Stimulated activated CD4-positive, alpha-beta T cell treated with anti-CD3 and anti-CD28 coated beads, TNF-alpha, amount 100 ng/mL, for 24 hours (primary cell): ENCODE results near the gene CACNA1B.

Experiments used
- DNase-seq, 3 experiments: peaks; one replicate each; pipeline ENCODE4 v3.0.0-alpha.2; 2020; ENCODE audit warnings: low read depth in 3 of 3

Gene CACNA1B

DNA sequence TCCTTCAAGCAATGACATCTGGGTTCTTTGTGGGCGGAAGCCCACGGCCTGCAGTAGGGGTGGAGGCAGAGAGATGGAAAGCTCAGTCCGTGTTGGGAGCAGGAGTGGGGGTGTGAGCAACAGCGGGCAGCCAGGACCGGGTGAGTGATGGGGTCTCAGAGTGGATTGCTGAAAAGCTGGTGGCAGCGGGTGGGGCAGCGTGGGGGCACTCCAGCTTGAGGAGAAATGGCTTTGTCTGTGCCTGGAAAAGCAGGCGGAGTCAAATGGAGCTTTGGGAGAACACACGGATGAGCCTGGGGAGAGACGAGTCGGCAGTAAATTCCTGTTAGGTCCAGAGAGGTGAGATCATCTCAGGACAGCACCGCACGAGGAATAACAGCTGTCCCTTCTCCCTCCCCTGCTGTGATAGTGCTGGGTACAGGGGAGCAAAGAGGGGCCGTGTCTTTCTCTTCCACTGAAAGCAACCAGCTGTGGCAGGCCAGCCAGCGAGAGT lies 42.1 kb downstream of the CACNA1B start:
- DNase-seq: no peak

DNA sequence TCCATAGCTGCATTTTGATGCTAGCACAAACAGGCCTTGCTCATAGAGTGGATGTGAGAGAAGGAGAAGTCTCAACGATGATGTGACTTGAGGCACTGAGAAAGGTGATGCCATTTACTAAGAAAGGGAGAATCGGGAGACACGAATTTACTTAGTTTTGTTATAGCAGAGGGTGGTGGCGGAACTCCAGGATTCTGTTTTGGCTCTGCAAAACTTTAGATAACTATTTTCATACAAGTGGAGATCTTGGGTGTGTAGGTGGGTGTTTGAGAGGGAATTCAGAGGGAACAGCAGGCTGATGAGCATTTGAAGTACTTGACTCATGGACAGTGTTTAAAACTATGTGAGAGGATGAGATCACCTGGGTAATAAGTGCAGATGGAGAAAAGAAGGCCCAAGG lies 43.2 kb downstream of the CACNA1B start:
- no peak for DNase-seq

DNA sequence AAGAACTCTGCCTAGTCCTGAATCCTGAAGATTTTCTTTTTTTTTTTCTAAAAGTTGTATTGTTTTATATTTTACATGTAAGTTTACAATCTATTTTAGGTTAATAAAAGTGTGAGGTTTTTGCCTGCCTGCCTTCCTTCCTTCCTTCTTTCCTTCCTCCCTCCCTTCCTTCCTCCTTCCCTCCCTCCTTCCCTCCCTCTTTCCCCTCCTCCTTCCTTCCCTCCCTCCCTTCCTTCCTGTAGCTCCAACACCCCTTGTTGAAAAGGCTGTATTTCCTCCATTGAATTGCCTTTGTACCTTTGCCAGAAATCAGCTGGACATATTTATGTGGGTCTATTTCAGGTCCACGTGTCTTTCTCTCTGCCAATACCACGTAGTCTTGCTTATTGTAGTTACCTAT lies 46.6 kb downstream of the CACNA1B start:
- no peak for DNase-seq

DNA sequence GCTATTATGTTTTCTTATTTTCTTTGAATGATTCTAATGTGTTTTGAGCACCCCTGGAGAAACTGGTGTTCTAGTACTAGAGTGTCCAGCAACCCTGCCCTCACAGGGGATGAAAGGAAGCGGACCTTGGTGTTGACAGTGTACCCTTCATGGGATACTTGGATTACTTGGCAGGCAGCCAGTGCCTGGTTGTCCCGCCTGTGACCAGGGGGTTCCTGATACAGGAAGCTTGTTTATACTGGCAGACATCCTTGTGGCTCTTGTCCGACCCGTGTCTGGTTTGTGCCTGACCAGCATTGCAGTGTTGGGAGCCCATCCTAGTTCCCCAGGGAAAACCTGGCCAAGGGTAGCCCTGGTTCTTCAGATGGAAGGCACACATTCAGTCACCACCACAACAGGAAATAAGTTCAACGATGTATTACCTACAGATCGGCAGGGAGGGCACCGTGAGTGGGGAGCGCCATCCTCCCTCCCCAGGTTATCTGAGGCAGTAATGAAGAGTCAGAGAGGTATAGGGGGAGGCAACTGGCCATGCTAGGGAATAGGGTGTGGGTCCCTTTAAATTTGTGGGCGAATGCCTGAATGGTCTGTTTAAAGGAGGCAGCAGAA lies 47.3 kb downstream of the CACNA1B start:
- no peak for DNase-seq

DNA sequence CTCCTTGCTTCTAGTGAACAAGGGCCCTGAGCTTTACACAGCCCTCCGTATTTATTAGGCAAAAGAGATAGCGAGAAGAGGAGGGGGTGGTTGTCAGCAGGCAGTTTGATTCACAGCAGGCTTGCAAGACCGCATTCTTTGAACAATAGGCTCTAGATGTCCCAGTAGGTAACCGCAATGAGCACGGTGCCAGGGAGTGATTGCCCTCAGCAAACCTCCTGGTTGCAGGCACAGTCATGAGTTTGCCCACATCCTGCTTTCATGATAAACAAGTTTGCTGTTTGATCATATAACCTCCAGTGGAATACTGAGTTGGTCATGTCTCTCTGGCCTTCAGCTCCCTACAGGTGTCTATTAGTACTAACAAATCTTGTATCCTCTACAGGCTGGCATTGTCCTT lies 66.1 kb downstream of the CACNA1B start:
- no peak for DNase-seq

DNA sequence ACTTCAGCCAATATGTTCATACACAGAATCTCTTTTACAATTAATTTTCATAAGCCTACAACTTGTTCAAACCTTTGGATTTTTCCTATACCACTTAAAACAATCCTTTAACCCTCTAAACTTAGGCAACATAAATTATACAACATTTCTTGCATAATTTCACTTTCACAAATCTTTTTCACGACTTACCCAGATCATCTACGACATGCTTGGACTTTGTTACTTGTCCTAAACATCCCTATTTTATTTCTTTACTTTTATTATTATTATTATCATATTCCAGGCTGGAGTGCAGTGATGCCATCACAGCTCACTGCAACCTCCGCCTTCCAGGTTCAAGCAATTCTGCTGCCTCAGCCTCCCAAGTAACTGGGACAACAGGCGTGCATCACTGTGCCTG lies 68.0 kb downstream of the CACNA1B start:
- DNase-seq: no peak

DNA sequence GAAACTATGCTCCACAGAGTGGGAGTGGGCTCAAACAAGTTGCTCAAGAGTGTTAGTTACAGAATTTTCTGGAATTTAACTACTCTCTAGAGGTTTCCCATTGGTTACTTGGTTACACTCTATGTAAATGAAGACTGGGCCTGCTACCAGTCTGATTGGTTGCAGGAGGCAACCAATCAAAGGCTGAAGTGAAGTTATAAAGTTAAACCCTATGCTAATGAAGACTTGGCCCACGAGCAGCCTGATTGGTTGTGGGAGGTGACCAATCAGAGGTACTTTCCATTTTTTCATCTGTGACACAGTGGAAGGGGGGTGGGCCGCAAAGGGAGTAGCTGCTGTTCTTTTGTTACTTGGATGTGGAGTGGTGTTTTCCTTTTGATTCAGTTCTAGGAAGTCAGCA lies 69.4 kb downstream of the CACNA1B start:
- DNase-seq: no peak

DNA sequence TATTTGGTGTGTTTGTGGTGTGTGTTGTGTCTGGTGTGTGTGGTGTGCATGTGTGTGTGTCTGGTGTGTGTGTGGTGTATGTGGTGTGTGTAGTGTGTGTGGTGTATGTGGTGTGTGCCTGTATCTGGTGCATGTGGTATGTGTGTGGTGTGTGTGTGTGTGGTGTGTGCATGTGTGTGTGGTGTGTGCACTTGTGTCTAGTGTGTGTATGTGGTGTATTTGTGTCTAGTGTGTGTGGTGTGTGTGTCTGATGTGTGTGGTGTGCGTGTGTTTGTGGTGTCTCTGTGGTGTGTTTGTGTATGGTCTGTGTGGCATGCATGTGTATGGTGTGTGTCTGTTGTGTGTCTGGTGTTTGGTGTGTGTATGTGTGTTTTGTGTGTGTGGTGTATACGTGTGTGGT lies 71.1 kb downstream of the CACNA1B start:
- no peak for DNase-seq

DNA sequence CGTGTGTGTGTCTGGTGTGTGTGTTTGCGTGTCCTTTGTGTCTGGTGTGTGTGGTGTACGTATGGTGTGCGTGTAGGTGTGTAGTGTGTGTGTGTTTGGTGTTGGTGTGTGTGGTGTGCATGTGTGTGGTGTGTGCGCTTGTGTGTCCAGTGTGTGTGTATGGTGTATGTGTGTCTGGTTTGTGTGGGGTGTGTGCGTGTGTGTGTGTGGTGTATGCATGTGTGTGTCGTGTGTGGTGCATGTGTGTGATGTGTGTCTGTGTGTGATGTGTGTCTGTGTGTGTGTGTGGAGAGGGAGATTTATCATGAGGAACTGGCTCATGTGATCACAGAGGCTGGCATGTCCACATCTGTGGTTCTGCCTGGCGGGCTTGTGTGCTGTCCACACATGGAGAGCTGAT lies 71.7 kb downstream of the CACNA1B start:
- DNase-seq: no peak

DNA sequence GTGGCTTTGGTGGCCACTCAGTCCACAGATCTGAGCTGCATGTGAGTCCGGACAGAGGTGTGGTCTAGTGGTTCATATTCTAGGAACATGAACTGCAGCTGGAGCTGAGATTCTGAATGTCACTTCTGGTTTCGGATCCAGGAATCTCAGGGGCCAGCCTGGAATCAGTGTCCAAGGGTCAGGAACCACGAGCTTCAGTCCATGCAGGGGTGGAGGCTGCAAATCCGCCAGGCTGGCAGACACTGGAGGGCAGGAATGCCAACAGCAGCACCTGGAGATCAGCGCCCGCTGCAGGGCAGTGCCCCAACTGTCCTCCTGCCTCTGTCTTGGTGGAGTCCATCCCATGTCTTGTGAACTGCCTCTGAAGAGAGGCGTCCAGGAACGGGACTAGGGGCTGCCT lies 73.5 kb downstream of the CACNA1B start:
- no peak for DNase-seq

DNA sequence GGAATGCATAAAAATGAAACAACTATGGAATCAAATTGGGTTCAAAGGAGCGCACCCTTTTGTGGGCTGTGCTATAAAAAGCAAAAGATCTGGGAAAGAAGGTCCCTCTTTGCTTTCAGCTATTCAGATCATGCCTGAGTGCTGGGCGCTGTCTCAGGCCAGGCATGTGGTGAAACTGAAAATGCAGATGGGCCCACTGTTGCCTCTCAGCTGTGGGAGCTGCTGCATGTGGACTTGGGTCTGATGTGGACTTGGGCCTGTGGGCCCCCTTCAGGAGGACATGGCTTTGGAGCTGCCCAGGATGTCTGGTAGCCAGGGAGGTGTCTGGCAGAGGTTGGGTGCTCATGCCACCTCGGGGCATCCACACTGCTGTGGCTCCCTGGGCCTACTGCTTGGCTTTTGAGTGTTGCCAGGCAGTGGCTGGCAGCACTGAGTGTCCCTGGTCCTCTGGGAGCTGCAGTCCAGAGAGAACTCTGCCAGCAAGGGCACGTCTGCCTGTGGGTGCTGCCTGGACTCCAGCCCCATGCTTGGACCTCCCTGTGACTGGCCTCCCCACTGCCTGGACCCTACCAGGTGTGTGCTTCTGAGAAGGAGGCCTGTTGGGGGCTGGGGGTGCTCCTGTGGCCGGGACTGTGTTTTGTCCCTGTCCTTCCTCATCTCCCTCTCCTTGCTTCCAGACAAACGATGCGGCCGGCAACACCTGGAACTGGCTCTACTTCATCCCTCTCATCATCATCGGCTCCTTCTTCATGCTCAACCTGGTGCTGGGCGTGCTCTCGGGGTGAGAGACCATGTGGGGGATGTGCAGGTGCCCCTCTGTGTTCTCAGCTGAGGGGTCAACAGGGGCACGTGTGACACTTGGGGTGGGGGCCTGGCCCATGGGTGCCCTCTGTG lies 74.3 kb downstream of the CACNA1B start:
- no peak for DNase-seq

DNA sequence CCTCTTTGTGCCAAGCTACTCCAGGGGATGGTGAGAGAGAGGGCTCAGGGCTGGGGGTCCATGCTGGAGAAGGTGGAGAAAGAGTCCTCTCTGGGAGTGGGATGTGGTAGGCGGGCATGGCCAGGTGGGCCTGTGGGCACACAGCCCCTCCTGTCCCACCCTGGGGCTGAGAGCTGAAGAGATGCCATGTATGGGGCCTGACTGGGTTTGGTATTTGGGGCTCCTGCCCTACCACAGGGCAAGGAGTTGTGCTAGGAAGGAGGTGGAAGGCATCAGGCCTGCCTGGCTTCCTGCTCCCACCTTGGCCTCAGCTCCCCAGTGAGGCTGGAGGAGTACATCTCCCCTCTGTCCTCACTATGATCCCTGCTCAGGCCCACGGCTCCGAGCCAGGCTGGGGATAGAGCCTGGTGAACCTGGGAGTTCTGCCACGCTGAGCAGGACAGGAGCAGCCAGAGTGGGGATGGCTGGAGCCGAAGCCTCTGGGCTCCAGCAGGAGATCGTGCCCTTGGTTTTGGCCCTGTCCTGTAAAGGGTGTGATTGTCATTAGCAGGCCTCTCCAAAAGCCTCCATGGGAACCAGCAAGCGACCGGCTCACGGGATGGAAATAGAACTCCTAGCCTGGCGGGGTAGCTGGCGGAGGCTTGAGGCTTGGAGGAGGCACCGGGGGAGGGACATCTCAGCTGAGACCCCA lies 75.5 kb downstream of the CACNA1B start:
- DNase-seq: no peak

DNA sequence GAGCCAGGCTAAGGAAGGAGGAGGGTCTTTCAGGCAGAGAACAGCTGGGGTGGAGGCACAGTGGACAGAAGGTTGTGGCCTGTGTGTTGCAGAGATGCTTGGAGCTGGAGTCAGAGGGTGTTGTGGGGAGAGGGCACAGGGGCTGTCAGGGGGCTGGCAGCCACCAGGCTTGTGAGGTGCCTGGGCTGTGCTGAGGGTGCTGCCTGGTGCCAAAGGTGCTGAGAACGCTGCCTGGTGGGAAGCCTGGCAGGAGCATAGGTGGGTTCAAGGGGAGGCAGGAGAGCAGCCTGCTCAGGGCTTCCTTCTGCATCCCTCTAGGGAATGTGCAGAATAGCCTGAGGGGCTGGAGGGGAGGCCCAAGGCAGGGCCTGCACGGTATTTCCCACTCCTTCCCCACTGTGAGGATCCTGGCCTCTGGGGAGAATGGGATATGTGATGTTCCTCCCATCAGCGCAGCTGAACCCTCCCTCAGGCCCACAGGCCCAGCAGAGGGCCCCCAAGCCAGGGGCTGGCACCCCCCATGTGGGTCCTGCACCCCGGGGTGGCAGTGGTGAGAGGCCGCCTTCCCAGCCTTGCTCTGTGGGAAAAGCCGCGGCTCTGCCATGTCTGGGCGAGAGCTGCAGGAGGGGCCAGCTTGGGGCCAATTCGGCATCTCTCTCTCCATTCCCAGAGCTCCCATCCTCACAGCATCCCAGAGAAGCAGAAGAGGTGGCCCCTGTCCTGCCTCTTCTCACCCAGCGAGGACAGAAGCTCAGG lies 76.3 kb downstream of the CACNA1B start:
- DNase-seq: no peak

DNA sequence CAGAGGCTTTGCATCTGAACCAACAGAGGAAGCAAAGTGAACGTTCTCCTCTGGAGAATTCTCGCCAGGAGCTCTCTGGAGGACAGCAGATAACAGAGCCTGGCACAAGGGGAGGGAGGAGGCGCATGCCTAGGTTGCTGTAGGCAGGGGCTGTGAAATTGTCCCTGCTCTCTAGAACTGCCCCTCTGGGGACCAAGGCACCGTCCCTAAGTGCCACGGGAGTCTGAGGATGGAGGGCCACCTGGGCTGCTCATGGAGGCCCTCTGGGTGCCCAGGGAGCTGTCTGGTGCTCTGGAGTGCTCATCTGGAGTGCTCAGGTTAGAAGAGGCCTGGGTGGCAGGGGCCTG lies 77.6 kb downstream of the CACNA1B start:
- DNase-seq: no peak

DNA sequence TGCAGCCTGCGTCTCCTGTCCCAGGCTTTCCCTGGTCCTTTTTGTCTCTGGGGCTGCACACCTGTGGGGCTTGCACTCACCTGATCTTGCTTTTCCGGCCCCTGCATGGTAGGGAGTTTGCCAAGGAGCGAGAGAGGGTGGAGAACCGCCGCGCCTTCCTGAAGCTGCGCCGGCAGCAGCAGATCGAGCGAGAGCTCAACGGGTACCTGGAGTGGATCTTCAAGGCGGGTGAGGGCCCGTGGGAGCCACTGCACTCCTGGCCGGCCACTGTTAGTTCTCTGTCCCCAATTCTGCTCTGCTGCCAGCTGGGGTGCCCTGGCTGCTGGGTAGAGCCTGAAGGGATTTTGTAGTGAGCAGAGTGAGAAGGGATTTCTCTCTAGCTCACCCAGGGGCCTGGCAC lies 78.0 kb downstream of the CACNA1B start:
- DNase-seq: no peak

DNA sequence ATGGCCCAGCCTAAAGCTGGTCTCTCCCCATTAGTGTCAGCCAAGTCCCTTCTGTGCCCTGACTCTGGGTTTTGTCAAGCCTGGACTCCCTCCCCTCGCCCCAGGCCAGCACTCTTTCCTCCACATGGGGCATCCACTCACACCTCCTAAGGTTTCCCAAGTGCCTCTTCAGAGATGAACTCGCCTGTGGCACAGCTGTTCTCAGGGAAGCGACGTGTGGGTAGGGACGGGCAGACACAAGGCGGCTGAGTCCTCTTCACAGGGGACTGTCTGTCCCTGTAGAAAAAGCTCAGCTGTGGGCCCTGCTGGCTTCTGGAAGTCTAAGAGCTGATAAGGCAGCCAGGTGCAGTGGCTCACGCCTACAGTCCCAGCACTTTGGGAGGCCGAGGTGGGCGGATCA lies 78.5 kb downstream of the CACNA1B start:
- DNase-seq: no peak

DNA sequence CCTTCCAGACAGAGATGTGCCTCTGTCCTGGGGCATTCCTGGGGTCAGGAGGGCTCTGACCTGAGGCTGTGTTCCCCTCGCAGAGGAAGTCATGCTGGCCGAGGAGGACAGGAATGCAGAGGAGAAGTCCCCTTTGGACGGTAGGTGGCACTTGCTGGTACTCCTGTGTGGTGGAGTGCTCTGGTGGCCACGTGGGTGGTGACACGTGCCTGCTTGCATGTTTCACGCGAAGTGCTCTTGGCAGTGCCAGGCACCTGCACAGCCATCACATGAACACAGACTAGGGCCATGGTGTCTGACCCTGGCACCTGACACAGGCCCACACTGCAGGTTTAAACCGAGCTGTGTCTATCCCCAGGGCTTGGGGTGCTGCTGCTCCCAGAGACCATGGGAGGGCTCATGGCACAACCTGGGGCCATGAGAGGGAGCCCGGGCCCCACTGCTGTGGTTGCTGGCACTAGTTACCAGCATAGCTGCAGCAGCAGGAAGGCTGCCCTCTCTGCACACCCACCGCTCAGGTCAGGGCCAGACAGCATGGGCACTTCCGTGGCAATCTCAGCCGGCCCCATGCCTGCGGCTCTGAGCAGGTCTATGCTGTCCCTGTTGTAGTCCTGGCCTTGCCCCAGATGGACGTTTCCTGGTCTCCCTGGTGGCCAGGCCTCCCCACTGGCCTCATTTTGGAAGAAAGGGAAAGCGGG lies 79.3 kb downstream of the CACNA1B start:
- DNase-seq: no peak

DNA sequence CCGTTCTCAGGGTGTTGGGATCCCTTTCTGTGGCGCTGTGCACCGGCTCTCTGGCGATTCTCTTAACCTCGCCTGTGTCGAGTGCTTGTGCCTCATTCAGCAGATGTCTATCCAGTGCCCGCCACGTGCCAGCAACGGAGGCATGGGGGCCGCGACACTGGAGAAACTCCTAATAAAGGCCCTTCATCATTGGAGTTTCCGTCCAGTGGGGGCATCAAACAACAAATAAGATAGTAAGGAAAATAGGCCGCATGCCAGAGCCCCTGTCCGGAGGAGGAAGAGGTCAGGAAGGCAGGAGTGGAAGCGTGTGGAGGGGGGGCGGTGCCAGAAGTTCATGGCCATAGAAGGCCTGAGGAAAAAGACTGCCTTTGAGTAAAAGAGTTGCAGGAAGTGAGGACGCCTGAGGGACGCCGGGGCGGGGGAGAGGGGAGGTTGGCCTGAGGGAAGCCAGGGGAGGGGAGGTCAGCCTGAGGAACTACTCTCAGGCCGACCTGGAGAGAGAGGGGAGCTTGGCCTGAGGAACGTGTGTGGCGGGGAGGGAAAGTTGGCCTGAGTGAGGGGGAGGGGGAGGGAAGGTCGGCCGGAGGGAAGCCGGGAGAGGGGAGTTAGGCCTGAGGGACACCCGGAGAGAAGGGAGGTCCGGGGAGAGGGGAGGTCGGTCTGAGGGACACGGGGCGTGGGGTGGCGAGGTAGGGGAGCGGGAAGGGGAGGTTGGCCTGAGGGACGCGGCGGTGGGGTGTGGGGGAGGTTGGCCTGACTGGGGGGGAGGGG lies 82.2 kb downstream of the CACNA1B start:
- DNase-seq: no peak

DNA sequence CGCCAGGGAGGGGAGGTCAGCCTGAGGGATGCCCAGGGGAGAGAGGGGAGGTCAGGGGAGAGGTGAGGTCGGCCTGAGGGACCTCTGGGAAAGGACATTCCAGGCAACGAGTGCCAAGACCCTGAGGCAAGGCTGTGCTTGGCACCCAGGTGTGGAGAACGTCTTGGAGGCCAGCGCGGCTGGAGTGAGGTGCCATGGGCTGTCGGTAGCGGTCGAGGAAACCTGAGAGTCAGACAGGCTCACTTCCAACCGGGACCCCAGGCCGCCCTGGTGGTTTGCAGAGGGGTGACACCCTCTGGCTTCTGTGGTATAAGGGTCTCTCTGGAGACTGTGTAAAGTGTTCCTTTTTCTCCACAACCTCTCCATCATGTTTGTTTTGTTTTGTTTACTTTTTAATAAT lies 82.9 kb downstream of the CACNA1B start:
- DNase-seq: no peak

DNA sequence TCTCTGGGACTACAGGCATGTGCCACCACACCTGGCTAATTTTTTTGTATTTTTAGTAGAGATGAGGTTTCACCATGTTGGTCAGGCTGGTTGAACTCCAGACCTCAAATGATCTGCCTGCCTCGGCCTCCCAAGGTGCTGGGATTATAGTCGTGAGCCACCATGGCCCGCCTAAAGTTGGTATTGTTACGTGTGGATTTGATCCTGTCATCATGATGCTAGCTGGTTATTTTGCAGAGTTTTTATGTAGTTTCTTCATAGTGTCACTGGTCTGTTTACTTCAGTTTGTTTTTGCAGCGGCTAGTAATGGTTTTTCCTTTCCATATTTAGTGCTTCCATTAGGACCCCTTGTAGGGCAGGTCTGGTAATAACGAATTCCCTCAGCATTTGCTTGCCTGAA lies 85.9 kb downstream of the CACNA1B start:
- DNase-seq: no peak
